HG03520 (cell line): ENCODE results near the gene BTD.

Source experiments
- ATAC-seq: cut with Tn5 transposase; IDR thresholded peaks from one replicate; pipeline ENCODE4 v1.9.1; 2021; ENCODE audit warnings: mild to moderate bottlenecking, moderate library complexity; ENCODE audit not compliant: unreplicated experiment

Gene BTD

DNA sequence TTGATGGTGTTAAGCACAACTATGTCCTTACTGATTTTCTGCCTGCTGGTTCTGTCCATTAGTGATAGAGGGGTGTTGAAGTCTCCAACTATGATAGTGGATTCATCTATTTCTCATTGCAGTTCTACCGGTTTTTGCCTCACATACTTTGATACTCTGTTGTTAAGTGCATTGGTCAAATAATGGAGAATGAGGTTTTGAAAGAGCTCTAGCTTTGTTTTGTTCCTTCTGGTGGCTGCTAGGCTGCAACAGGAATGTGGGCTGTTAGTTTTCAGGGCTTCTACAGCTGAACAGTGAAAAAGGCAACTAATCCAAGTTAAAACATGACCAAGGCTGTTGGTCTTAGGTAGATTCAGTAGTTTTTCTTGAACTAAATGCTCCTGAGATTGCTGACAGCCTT, 62.6 kb downstream of the BTD start:
- no peak for ATAC-seq

DNA sequence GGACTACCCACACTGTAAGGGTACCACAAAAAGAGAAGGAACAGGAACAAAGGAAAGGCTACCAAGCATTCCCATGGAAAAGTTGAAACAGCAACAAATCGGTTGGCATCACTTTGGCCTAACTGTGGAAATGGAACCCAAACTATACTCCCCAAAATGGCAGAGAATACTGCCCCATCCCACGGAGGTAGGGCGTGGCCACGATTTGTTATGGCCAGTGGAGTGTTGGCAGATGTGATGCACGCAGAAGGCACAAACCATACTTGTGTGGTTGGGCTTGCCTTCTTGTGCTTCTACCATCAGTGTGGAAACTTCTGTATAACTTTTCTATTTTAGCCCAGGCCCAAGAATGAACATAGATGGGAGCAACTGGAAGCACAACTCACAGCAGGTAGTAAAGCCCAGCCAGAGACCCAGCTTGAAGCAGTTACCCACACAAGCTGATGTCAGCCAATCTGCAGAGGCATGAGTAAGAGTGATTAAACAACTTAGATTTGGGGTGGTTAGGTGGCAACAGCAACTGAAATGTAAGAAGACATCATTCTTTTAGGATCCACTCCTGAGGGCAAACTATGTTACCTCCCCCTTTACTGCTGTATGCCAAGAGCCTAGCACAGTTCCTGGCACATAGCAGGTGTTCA, 64.1 kb downstream of the BTD start:
- no peak for ATAC-seq

DNA sequence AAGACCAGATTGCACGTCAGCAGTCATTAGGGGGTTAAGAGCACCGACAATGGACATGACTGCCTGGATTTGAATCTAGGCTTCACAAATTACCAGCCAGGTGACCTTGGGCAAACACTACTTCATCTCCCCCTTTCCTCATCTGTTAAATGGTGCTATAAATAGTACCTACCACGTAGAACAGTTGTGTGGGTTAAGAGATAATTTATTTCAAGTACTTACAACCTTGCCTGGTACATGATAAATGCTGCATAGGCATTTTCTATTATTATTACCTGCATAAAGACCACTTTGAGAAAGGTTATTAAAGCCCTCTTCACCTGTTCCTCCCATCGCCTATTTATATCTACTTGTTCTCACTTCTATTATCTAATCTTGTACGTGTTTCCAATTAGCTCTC, 64.7 kb downstream of the BTD start:
- ATAC-seq: no peak

DNA sequence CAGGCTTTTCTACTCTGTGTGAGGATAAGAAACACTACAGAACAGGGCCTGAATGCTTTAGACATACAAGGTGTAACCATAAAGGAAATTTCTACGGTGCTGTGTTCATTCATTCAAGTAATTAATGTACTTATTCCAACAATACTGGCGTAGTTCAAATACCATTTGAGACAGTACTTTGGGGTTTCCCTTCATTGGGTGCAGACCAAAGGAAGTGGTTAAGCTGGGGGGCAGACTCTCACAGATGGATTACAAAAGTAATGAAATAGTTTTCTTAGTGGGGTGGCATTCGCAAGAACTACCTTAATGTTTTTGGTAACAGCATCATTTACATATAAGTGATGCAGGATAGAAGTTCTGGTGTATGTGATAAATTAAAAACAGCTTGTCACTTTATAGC, 65.9 kb downstream of the BTD start:
- no peak for ATAC-seq

DNA sequence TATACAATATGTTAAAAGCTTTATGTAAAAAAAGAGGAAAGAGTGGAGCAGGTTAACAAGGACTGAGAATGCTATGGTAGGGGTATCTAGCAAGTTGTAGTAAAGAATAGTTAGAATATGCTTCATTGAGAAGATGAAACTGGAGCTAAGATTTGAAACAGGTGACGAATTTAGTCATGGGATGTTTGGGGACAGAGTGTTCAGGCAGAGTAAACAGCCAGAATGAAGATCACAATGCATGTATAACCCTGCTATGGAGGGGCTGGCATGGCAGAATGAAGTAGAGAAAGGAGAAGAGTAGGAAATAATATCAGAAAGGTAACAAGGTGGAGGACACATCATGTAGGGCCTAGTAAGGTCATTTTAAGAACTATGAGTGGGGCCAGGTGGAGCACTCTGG, 72.0 kb downstream of the BTD start:
- no peak for ATAC-seq

DNA sequence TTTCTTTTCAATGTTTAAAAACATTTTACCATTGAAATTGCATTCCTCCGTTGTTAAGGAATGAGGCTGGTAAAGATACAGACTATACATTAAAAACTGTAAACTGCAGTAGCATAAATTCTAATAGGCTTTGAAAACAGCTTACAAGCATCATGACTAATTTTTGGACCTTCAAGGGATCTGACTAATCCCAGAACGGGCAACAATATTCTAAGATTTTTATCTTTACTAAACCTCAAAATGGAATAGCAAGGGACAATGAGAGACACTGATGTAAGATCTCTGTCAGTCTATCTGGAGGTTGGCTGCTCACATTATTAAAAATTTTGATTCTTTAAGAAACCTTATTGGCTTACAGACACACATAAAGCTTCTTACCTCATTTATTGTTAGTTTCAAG, 74.7 kb downstream of the BTD start:
- no peak for ATAC-seq

DNA sequence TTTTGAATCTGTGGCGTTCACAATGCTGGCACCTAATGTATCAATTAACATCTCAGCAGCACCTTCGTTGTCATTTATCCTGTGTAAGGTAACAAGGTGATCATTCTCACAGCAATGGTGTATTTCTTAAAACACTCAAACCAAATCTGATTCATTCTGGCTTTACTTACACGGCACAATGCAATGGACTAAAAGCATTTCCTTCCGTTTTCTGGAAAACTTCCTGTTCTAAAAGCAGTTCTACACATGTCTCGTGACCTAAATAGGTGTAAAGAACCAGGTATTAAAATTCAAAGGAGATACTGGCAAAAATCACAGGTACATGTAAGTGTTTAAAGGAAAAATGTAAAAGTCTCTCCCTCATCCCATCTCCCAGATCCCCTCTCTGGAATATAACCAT, 77.8 kb downstream of the BTD start:
- ATAC-seq: no peak

DNA sequence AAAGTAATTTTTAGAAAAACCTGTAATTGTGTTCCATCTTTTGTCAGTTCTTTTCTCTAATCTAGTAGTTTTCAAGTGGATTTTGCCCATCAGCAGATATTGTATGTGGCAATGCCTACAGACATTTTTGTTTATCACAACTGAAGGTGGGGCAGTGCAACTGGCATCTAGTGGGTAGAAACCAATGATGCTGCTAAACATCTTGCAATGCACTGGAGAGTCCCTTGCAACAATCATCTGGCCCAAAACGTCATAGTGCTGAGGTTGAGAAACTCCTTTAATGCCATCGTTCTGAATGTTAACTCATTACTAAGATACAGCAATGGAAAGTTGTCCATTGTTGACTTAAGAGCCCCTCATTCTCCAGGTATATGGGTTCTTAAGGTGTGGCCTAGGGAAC, 80.1 kb downstream of the BTD start:
- ATAC-seq: no peak

DNA sequence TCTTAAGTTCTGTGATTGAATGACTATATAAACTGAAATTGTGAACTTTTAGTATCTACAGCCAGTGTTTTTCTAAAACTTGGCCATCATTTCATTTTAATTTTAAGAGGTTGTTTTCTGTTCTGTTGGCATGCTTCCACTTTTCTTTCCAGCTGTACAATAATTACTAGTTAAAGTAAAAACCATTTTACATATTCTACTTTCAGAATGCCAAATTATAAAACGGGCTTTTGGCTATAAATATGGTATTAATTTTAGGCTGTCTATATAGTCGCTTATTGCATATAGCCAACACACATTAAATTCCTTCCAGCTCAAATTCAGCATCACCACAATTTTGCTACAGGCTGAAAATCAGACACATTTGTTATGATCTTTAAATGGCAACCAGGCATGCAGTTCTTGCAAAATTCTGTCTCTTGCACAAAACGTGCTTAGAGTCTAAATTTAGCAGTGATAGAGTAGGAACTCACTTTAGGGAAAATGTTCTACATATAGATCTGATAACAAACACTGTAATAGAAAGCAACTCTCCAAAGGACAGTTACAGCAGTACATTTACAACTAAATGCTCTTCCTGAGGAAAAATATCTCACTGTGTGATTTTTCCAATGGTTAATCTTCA, 81.1 kb downstream of the BTD start:
- ATAC-seq: no peak

DNA sequence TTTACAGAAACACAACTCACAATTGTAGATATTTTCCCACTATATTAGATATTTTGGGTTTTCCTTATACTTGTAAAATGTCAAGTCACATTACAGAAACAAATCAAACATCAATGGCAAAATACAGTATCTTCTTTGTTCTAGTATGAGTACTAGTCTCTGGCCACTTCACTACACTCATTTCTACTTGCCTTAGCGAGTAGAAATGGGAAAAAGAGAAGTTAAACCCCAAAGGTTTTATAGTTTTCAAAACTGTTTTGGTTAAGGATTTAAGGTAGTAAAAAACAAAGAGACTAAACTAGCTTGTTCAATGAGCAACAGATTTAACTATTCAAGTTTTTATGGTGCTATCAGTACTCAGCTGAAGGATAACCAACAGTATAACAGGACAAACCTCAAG, 81.7 kb downstream of the BTD start:
- no peak for ATAC-seq

DNA sequence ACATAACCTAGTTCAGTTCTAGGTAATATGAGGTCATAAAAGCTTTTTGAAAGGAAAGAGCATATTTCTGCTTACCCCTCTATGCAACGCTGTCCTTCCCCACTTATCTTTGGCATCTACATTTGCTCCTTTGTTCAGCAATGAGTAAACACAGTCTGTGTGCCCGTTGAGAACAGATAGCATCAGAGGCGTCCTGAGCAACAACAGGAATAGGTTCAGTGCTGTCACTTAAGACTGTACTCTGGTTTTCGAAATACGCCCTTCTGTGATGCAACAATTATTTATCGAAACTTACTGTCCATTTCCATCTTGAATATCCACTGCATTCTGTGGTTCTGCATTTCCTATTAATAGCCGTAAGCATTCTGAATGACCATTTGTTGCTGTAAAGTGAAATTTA, 84.4 kb downstream of the BTD start:
- no peak for ATAC-seq

DNA sequence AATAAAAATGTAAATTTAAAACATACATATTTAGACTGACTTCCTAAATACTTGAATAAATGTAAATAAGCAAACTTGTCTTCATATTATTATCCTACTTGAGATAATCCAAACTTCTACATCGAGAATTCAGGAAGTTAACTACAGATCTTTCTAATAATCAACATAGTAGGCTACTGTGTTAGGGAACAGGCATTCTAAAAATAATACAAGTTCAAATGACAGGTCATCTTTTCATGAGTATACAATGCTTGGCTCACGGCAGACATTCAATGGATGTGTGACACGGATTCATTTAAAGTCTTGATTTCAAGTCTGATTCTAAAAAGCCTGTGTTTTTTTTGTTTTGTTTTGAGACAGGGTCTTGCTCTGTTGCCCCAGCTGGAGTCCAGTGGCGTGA, 88.7 kb downstream of the BTD start:
- ATAC-seq: no peak

DNA sequence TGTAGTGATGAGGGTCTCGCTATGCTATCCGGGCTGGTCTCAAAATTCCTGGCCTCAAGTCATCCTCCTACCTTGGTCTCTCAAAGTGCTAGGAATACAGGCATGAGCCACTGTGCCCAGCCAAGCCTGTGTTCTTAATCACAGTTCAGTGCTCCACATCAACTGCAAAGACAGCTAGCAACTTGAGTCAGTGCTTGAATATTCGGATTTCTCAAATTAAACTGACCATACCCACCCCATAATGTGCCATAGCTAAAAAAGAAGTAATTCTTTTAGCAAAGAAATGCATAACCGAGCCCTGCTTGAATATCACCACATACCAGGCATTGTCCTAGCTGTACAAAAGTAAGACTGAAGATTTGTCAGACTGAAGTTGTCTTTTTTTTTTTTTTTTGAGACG, 89.2 kb downstream of the BTD start:
- ATAC-seq: no peak

DNA sequence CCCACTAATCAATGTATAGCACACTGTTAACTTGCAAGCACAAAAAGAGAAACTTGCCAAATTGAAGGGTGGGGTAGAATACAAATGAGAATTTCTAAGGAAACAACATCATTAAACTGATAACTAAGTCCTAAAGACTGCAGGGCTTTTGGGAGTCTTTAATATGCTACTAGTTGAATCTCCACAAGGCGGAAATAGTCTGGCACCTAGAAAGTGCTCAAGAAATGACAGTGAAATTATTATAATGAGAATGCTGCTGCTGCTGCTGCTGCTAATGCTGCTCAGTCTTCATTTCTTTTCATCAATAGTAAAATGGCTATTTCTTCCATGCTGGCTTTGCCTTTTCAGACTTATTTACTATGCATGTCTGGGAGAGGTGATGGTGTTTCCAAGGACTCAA, 91.8 kb downstream of the BTD start:
- ATAC-seq: no peak

DNA sequence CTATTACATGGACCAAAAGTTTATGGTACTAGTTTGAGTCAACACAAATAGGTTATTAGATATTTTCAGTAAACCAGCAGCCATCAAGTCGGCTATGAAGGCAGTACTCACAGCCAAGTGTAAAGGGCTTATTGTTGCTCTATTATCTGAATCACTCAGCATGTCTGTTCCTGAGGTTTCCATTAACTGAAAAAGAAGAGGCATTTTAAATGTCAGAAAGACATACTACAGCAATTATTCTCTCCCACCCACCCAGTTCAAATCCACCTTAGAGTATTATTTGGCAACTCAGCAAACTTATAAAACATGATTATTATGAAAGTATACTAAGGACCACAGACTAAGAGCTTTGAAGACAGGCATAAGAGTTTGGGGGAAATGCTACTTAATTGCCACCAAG, 93.1 kb downstream of the BTD start:
- no peak for ATAC-seq
